ENCODE results near the gene KRTAP5-7.
"Not testable (repeated sequence)": the region's sequence is repeated elsewhere in the genome, so short reads cannot be mapped to it uniquely, and the experiment has no call there.

KRTAP5-7 gene

DNA sequence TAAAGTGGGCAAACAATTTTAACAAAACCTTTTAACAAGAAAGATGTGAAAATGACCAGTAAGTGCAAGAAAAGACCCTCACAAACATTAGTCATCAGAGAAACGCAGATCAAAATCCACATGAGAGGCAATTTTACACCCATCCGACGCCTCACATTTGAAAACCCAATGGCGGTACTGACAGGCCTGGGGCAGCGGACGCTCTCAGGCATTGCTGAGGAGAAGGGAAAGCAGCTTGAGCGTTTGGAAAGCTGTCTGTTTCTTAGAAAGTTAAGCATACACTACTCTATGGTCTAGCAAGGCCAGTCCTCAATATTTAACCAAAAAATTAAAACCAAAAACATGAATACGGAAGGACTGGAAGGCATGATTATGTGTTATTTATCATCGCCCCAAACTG, 8.8 kb downstream of the KRTAP5-7 start:
- DNase-seq (ENCODE audit: low spot score) = no peak

DNA sequence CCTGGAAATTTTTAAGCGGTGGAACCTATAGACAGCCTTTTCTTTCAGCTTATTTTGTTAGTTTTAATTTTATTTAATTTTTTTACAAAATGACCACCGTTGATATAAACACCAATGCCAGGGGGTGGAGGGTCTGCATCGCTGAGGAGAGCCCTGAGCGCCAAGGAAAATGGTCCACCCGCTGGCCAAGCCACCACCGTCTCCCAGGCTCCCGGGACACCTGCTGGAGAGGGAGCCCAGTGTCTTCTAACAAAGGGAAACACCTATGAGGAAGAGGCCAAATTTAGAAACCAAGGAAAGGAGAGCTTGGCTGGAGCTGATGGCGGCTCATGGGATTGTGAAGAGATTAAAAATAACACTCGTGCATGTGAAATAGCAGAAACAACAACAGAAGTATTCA, 10.5 kb downstream of the KRTAP5-7 start:
- DNase-seq (ENCODE audit: low spot score) = no peak

GRCh38 chr11:71537977-71538665, 11.1 kb downstream of the KRTAP5-7 start, which contains the start of gene KRTAP5-8:
Gene KRTAP5-8 (plus strand): TSS chr11:71538025. CDS start chr11:71538056, 31 bp downstream.
- not testable (repeated sequence) for DNase-seq (ENCODE audit: low spot score)

- no peak for DNase-seq (ENCODE audit: low spot score)
These were observed 11.6 kb downstream of the KRTAP5-7 start for GRCh38 chr11:71538666-71538990.

DNA sequence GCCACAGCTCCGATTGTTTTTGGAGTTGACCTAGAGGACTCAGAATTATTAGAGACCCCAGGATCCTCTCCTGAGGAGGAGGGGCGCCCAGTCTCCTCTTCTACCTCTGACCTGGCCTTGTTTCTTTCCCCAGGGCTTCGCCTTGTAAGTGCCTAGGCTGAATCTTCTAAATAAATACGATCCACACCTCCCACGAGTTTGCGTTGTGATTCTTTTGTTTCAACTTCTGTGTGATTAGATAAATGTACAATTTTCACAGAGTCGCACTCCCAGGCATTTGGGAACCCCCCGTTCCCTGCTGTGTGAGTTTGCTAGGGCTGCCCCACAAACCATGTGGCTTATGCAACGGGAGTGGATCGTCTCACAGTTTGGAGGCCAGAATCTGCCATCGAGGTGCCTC, 11.9 kb downstream of the KRTAP5-7 start:
- no peak for DNase-seq (ENCODE audit: low spot score)

DNA sequence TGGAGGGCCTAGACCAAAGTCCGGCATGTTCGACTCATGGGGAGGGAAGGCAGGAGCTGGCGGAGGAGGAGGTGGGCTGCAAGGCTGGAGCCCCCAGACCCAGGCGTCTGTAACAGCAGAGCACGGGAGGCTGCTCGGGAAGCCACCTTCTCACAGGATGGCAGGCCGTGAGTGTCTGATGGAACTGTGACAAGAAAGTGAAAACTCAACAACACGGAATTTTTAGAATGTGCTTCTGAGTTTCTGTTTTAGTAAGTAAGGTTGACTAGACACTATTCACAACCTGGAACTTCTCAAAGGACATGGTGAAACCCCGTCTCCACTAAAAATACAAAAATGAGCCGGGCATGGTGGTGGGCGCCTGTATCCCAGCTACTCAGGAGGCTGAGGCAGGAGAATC, 12.9 kb downstream of the KRTAP5-7 start:
- not testable (repeated sequence) for DNase-seq (ENCODE audit: low spot score)

DNA sequence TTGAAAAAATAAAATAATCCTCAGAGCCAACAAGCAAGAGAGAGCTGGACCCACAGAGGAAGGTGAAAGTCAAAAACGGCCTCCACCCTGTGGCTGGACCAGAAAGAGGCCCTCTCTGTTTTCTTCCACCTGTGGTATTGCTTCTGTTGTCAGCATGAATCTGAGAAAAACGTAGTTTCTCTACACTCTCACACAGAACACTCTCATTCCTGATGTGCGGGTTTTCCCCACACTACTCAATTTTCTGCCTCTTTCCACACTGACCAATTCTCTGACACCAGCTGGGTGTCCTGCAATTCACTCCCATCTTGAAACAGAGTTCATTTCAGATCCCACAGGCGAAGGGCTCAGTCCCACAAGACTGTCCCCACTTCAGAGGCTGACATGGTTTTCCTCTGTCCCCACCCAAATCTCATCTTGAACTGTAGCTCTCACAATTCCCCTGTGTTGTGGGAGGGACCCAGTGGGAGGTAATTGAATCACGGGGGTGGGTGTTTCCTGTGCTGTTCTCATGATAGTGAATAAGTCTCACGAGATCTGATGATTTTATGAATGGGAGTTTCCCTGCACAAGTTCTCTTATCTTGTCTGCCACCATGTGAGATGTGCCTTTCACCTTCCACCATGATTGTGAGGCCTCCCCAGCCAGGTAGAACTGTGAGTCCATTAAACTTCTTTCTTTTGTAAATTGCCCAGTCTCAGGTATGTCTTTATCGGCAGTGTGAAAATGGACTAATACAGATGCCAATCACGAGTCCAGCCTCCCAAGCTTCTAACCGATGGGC, 13.6 kb downstream of the KRTAP5-7 start:
- DNase-seq (ENCODE audit: low spot score) = not testable (repeated sequence)

GRCh38 chr11:71542382-71542781, 15.3 kb downstream of the KRTAP5-7 start:
- DNase-seq (ENCODE audit: low spot score) = no peak

- no peak for DNase-seq (ENCODE audit: low spot score)
These were observed 16.1 kb downstream of the KRTAP5-7 start for GRCh38 chr11:71542879-71543777.

DNA sequence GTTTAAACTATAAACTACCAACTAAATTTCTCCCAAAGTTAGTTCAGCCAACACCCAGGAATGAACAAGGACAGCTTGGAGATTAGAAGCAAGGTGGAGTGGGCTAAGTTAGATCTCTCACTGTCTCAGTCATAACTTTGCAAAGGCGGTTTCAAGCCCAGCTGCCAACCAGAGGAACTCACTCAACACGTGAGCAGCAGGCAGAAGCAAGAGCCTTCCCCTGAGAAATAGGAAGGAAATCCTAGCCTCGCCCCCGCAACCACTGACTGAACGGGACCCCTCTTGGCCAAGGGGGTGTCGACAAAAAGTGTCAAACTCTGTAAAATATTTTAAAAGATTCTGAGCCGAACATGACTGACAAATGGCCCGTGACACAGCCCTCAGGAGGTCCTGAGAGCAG, 16.8 kb downstream of the KRTAP5-7 start:
- no peak for DNase-seq (ENCODE audit: low spot score)

DNA sequence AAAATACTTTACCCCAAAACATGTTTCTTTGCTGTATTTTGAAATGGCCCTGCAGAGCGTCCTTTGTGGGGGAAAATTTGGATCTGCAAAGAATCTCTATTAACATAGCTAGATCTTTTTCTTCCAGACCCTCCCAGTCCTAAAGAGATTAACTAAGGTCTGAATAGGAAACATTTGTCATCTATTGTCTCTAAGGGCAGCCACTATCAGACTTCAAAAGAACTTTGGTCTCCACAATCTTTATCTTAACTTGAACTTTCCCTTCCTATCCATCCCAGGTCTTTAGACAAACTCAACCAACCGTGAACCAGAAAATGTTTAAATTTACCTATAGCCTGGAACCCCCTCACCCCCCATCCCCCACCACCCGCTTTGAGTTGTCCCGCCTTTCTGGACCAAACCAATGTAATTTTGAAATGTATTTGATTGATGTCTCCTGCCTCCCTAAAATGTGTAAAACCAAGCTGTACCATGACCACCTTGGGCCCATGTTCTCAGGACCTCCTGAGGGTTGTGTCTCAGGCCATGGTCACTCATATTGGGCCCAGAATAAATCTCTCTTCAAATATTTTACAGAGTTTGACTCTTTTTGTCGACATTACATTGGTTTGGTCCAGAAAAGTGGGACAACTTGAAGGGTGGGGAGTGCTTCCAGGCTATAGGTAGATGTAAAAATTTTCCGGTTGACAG, 17.6 kb downstream of the KRTAP5-7 start:
- DNase-seq (ENCODE audit: low spot score) = no peak

DNA sequence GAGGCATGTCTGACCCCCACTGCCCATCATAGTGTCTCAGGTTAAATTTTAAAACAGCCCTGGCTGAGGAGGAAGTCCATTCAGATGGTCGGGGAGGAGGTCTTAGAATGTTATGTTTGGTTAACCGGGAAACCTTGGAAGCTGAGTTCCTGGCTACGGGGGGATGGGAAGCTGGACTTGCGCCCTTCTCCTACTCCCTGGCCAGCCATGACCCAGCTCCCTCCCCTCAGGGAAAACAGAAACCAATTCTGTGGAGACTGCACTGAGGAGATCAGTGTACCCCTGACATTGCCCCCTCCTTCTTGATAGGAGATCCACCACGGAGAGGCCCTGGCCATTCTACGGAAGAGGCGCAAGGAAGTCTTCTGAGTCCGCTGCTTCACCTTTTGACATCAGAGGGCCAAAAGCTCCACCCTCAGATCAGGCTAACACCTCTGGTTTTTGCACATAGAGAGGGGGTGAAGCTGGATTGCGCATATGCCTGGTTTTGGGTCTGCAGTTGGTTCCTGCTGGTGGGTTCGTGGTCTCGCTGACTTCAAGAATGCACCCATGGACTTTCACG, 18.4 kb downstream of the KRTAP5-7 start:
- DNase-seq (ENCODE audit: low spot score) = no peak

GRCh38 chr11:71548120-71548519, 21.1 kb downstream of the KRTAP5-7 start, which contains the start of gene KRTAP5-9:
Gene KRTAP5-9 (plus strand): TSS chr11:71548420. CDS start chr11:71548658, 238 bp downstream.
- DNase-seq (ENCODE audit: low spot score) = no peak

DNA sequence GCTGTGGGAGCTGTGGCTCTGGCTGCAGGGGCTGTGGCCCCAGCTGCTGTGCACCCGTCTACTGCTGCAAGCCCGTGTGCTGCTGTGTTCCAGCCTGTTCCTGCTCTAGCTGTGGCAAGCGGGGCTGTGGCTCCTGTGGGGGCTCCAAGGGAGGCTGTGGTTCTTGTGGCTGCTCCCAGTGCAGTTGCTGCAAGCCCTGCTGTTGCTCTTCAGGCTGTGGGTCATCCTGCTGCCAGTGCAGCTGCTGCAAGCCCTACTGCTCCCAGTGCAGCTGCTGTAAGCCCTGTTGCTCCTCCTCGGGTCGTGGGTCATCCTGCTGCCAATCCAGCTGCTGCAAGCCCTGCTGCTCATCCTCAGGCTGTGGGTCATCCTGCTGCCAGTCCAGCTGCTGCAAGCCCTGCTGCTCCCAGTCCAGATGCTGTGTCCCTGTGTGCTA, 21.7 kb downstream of the KRTAP5-7 start:
- no peak for DNase-seq (ENCODE audit: low spot score)

- no peak for DNase-seq (ENCODE audit: low spot score)
These were observed 24.6 kb downstream of the KRTAP5-7 start for GRCh38 chr11:71551711-71552110.

DNA sequence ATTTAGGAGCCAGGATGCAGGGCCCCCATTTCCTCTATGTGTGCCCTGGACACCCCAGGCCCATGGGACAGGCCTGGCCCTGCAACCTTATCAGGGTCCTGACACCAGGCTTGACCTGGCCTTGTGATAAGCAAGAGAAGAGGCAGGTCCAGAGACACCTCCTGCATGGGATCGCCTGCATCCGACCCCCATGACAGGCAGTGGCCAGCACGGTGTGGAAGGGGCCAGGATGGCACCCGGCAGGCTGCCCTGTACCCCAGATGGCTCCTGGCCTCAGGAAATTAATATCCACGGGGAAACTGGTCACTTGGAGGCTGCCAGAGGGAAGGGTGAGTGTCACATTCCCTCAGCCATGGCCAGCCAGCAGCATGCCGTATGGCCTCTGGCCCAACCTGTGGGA, 27.9 kb downstream of the KRTAP5-7 start:
- no peak for DNase-seq (ENCODE audit: low spot score)

DNA sequence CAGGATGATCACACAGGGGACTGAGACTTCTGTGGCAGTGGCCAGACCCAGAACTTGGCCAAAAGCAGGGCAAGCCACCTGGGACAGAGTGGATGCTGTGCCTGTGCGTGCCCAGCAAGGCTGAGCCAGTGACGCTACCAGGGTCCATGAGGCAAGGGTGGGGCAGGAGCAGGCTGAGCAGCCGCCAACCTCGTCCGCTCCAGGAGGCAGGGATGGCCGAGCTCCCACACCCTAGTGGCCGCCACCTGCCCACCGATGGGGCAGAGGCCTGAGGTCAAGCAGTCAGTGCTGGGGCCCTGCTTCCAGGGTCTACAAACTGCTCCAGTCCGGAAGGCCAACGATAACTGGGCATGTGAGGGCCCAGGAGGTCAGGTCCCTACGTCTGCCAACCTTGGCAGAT, 28.4 kb downstream of the KRTAP5-7 start:
- no peak for DNase-seq (ENCODE audit: low spot score)

- no peak for DNase-seq (ENCODE audit: low spot score)
These were observed 29.0 kb downstream of the KRTAP5-7 start for GRCh38 chr11:71556018-71556417.

DNA sequence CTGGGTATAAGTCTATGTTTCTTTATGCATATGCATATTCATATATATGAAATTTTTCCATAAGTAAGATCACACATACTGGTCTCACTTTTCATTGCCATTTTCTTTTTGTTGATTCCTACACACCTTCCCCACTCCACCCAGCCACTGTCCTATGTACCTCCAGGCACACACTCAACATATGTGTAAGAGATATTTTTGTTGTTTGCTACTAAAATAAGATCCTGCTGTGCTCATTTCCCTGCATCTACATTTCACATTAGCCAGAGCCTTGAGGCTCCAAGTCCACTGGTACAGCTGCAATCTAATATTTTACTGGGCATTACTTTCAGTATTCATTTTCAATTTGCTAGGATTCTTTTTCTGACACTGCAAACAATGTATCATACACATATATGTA, 30.2 kb downstream of the KRTAP5-7 start:
- no peak for DNase-seq (ENCODE audit: low spot score)

- DNase-seq (ENCODE audit: low spot score) = no peak
These were observed 31.9 kb downstream of the KRTAP5-7 start for GRCh38 chr11:71558996-71559395.

DNA sequence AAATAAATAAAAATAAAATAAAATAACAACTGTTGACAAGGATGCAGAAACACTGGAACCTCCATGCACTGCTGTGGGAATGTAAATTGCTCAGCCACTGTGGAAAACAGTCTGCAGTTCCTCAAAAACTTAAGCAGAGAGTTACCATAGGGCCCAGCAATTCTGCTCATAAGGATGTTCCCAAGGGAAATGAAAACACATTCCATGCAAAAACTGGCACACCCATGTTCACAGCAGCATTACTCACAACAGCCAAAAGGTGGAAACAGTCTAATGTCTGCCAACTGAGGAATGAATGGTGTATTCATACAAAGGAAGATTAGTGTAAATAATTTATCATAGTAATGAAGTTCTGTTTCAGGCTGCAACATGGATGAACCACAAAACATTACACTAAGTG, 35.1 kb downstream of the KRTAP5-7 start:
- DNase-seq (ENCODE audit: low spot score) = no peak
